SJCRH30 (cell line): ENCODE results near the gene SPINT4. TPM values are rescaled to one million over a fixed set of nuclear protein-coding genes. Genes with fewer than 3 reads are reported as not detected.
"Not testable (repeated sequence)": the region's sequence is repeated elsewhere in the genome, so short reads cannot be mapped to it uniquely, and the experiment has no call there.

Experiments used
- DNase-seq, 2 experiments: peaks; one replicate each; pipeline ENCODE4 v3.0.0-alpha.2; 2015 to 2020
- H3K27ac ChIP-seq: fragments of 250-450 bp; sonication (Bioruptor Pico); 2 replicates; pipeline ENCODE4 v1.5.1; 2020; ENCODE audit warnings: mild to moderate bottlenecking, moderate library complexity
- H3K27me3 ChIP-seq: fragments of 250-450 bp; sonication (Bioruptor Pico); 2 replicates; pipeline ENCODE4 v1.5.1; 2020; ENCODE audit warnings: mild to moderate bottlenecking, moderate library complexity
- H3K36me3 ChIP-seq: fragments of 250-450 bp; sonication (Bioruptor Pico); 2 replicates; pipeline ENCODE4 v1.5.1; 2020; ENCODE audit warnings: mild to moderate bottlenecking, moderate library complexity
- H3K4me1 ChIP-seq: fragments of 250-450 bp; sonication (Bioruptor Pico); 2 replicates; pipeline ENCODE4 v1.5.1; 2020; ENCODE audit warnings: mild to moderate bottlenecking, moderate library complexity
- H3K4me3 ChIP-seq: fragments of 250-450 bp; sonication (Bioruptor Pico); 2 replicates; pipeline ENCODE4 v1.5.1; 2020; ENCODE audit warnings: mild to moderate bottlenecking, moderate library complexity
- H3K9me3 ChIP-seq: fragments of 250-450 bp; sonication (Bioruptor Pico); replicated peaks from 2 replicates; pipeline ENCODE4 v1.5.1; 2020; ENCODE audit warnings: mild to moderate bottlenecking, moderate library complexity
- total RNA-seq: library from RNA; depleted of rRNA; stranded (reverse); fragments of >200 nt; shearing (Covaris generic); gene quantifications from 2 replicates; pipeline ENCODE4 v1.2.3, GENCODE V29; 2014

The SPINT4 gene
- total RNA-seq, 1 experiment from 2014 or later = not detected

DNA sequence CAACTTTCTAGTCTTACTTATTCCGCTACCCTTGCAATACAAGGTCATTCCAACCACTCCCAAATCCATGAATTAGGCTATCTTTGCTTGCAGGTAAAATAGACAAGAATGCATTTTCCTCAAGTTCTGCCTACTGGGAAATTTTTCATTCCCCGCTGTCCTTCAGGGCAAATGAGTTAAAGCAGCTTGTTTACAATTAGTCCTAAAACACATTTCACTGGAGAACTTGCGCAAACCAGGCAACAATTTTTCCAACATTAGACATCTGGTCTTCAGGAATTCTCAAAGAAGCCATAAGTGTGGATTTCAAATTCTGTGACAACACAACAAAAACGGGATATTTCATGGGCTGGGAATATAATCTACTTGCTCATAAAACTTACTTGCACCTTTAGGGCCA is 20.4 kb downstream of the SPINT4 start:
- no peak for DNase-seq
- Histone ChIP-seq H3K4me3 (no peak overlapping the region), H3K27ac (no peak overlapping the region), H3K27me3 (peaks cover 15% of the 10 kb centered on the region; the same call in 1 of the 2 replicates), H3K9me3 (no peaks in the 10 kb centered on the region; the same call in 1 of the 2 replicates), H3K4me1 (no peaks in the 10 kb centered on the region), H3K36me3 (no peaks in the 10 kb centered on the region; the same call in 1 of the 2 replicates)

DNA sequence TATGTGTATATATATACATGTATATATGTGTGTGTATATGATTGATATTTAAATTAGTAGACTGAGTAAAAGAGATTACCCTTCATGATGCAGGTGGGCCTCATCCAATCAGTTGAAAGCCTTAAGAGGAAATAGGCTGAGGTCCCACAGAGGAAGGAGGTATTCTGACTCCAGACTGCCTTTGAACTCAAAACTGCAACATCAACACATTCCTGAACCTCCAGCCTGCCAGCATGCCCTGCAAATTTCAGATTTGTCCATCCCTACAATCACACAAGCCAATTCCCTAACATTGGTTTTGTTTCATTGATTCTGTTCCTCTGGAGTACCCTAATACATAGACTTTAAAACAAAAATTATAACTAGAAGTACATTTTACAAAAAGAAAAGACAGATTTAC is 22.9 kb downstream of the SPINT4 start:
- DNase-seq = no peak

DNA sequence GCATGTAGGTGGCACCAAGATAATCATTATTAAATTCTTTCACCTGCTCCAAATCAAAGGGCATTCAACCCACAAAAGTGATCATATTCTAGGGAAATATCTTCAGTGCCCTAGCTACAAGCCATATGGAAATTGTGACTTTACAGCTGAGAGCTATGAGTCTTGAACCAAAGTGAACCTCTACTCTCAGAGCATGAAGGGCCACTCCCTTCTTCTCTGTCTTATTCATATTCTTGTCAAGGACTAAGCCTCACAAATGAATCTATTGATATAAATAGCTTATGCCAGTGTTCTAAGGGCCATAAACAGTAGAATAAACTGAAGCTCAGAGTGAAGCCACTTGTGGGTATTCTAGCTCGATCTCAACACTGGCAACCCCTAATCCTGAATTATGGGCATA is 29.6 kb downstream of the SPINT4 start:
- H3K27ac ChIP-seq = no peak overlapping the region
- H3K36me3 ChIP-seq = no peaks in the 10 kb centered on the region; the same call in 1 of the 2 replicates
- H3K4me1 ChIP-seq = no peaks in the 10 kb centered on the region
- peaks cover 8% of the 10 kb centered on the region; the same call in 1 of the 2 replicates for H3K27me3 ChIP-seq
- DNase-seq = no peak
- H3K9me3 ChIP-seq = no peaks in the 10 kb centered on the region
- no peak overlapping the region for H3K4me3 ChIP-seq

More for the DNA sequence above, 22.9 kb downstream of the SPINT4 start:
- no peaks in the 10 kb centered on the region for H3K9me3 ChIP-seq
- H3K27ac ChIP-seq = no peak overlapping the region
- H3K4me1 ChIP-seq = no peaks in the 10 kb centered on the region
- no peak overlapping the region for H3K4me3 ChIP-seq
- H3K36me3 ChIP-seq = no peaks in the 10 kb centered on the region; the same call in 1 of the 2 replicates
- H3K27me3 ChIP-seq = peaks cover 16% of the 10 kb centered on the region; the same call in 1 of the 2 replicates

DNA sequence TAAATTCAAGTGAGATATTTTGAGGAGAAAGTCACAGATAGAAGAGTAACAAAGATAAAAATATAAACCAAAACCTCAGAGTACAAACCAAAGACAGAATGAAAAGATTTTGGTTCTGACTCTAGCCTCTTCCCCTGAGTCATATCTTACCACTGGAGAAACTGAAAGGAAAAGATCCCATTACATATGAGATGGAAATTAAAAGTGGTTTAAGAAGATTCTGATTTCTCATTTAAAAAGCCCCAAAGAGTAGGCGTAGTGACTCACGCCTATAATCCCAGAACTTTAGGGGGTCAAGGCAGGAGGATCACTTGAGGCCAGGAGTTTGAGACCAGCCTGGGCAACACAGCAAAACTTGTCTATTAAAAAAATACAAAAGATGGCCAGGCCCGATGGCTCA is 30.6 kb downstream of the SPINT4 start:
- no peaks in the 10 kb centered on the region for H3K9me3 ChIP-seq
- no peaks in the 10 kb centered on the region for H3K36me3 ChIP-seq
- no peaks in the 10 kb centered on the region; the same call in 1 of the 2 replicates for H3K27me3 ChIP-seq
- H3K27ac ChIP-seq = no peak overlapping the region
- no peak for DNase-seq
- H3K4me1 ChIP-seq = no peaks in the 10 kb centered on the region
- H3K4me3 ChIP-seq = no peak overlapping the region

DNA sequence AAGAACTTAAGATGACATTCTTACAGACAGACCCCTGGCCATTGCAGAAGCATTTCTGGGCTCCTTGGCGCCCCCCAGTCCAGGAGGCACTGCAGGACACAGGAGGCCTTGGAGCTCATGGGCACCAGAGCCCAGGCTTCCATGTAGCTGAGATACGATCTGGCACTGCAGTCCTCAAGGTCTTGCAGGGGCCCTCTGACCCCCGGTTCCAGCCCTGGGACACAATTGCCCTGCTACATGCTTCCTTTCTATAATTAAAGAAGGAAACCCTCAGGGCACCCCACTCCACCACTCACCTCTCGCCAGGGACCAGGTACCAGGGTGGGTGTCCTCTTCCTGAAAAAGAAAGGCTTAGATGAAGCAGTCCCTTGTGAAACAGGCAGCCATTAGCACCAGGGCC is 35.9 kb downstream of the SPINT4 start:
- Histone ChIP-seq H3K27ac (no peak overlapping the region), H3K27me3 (peaks cover 7% of the 10 kb centered on the region), H3K4me3 (no peak overlapping the region), H3K9me3 (no peaks in the 10 kb centered on the region), H3K4me1 (no peaks in the 10 kb centered on the region), H3K36me3 (no peaks in the 10 kb centered on the region)
- DNase-seq = no peak

DNA sequence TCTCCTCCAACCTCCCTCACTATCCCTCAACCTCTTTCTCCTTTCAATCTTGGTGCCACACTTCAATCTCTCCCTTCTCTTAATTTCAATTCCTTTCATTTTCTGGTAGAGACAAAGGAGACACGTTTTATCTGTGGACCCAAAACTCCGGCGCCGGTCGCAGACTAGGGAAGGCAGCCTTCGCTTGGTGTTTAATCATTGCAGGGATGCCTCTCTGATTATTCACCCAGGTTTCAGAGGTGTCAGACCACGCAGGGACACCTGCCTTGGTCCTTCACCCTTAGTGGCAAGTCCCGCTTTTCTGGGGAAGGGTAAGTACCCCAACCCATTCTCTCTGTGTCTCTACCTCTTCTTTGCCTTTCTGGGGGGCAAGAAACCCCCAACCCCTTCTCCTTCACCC is 37.8 kb downstream of the SPINT4 start:
- H3K27ac ChIP-seq, H3K9me3 ChIP-seq, DNase-seq, H3K36me3 ChIP-seq, H3K4me3 ChIP-seq, H3K4me1 ChIP-seq: not testable (repeated sequence)
- peaks cover 22% of the 10 kb centered on the region for H3K27me3 ChIP-seq

DNA sequence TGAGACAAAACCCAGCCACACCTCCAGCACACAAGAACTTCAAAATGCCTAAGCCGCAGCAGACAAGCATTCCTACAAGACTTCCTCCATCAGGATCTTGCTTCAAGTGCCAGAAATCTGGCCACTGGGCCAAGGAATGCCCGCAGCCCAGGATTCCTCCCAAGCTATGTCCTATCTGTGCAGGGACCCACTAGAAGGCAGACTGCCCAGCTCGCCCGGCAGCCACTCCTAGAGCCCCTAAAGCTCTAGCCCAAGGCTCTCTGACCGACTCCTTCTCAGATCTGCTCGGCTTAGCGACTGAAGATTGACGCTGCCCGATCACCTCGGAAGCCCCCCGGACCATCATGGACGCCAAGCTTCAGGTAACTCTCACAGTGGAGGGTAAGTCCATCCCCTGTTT is 39.8 kb downstream of the SPINT4 start:
- H3K36me3 ChIP-seq, H3K4me1 ChIP-seq, DNase-seq, H3K27ac ChIP-seq, H3K9me3 ChIP-seq, H3K4me3 ChIP-seq: not testable (repeated sequence)
- H3K27me3 ChIP-seq = peaks cover 22% of the 10 kb centered on the region

DNA sequence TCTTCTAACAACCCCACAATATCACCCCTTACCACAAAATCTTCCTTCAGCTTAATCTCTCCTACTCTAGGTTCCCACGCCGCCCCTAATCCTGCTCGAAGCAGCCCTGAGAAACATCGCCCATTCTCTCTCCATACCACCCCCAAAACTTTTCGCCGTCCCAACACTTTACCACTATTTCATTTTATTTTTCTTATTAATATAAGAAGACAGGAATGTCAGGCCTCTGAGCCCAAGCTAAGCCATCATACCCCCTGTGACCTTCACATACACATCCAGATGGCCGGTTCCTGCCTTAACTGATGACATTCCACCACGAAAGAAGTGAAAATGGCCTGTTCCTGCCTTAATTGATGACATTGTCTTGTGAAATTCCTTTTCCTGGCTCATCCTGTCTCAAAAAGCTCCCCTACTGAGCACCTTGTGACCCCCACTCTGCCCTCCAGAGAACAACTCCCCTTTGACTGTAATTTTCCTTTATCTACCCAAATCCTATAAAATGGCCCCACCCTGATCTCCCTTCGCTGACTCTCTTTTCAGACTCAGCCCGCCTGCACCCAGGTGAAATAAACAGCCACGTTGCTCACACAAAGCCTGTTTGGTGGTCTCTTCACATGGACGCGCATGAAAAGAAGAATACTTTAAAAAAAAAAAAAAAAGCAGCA is 42.6 kb downstream of the SPINT4 start:
- not testable (repeated sequence) for H3K9me3 ChIP-seq, H3K4me3 ChIP-seq, H3K36me3 ChIP-seq, DNase-seq, H3K4me1 ChIP-seq, H3K27ac ChIP-seq
- peaks cover 22% of the 10 kb centered on the region for H3K27me3 ChIP-seq

DNA sequence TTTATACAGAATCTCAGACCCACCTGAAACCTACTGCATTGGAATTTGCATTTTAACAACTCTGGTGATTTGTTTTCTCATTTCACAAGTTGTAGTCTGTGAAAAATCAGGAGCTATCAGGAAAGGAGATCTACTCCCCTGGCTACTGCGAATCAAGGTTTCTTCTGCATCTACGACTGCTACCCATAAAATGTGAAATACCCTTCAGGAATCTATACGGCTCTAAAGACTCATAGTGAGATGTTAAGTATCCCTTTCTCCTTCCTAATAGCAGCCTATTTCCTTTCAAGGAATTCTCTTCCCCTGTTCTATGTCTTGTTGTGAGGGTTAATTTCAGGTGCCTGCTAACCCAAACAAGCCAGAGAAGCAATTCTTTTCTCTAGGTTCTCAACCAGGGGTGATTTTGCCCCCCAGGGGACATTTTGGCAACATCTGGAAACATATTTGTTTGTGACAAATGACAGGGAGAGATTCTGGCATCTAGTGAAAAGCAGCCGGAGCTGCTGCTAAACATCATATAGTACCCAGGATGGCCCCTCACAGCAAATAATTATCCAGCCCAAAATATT is 43.2 kb downstream of the SPINT4 start:
- Histone ChIP-seq H3K4me1 (no peaks in the 10 kb centered on the region), H3K9me3 (no peaks in the 10 kb centered on the region; the same call in 1 of the 2 replicates), H3K4me3 (no peak overlapping the region), H3K36me3 (no peaks in the 10 kb centered on the region), H3K27ac (no peak overlapping the region), H3K27me3 (peaks cover 22% of the 10 kb centered on the region)
- DNase-seq = no peak

DNA sequence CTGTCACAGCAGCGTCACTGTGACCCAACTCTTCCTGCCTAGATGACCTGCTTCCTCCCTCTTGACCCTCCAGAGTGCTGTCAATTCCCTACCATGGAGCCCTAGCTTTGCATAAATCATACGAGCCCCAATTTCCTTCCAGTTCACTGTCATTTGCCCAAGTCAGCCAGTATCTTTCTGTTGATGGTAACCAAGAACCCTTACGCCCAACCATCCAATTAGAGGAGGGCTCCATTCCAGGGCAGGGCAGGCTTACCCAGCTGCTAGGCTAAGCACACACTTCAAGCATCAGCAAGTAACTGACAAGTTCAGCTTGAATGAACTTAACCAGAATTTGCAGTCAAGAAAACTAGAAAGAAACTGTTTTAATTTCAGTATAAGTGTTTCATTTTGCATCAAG is 43.8 kb downstream of the SPINT4 start:
- Histone ChIP-seq H3K27me3 (peaks cover 22% of the 10 kb centered on the region), H3K9me3 (no peaks in the 10 kb centered on the region; the same call in 1 of the 2 replicates), H3K36me3 (no peaks in the 10 kb centered on the region), H3K4me3 (no peak overlapping the region), H3K4me1 (no peaks in the 10 kb centered on the region), H3K27ac (no peak overlapping the region)
- DNase-seq = no peak

DNA sequence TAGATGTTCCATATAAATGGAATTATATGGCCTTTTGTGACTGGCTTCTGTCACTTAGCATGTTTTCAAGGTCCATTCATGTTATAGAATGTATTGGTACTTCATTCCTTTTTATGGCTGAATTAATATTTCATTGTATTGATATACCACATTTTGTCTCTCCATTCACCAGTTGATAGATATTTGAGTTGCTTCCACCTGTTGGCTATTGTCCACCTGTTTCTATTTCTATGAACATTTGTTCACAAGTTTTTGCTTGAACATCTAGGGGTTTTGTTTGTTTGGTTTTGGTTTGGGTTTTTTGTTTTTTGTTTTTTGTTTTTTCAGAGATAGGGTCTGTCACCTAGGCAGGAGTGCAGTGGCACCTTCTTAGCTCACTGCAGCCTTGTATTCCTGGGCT is 46.3 kb downstream of the SPINT4 start:
- Histone ChIP-seq H3K36me3 (no peaks in the 10 kb centered on the region), H3K4me1 (no peaks in the 10 kb centered on the region; the same call in 1 of the 2 replicates), H3K27ac (no peak overlapping the region), H3K4me3 (no peak overlapping the region), H3K9me3 (no peaks in the 10 kb centered on the region; the same call in 1 of the 2 replicates), H3K27me3 (peaks cover 11% of the 10 kb centered on the region)
- DNase-seq = no peak

DNA sequence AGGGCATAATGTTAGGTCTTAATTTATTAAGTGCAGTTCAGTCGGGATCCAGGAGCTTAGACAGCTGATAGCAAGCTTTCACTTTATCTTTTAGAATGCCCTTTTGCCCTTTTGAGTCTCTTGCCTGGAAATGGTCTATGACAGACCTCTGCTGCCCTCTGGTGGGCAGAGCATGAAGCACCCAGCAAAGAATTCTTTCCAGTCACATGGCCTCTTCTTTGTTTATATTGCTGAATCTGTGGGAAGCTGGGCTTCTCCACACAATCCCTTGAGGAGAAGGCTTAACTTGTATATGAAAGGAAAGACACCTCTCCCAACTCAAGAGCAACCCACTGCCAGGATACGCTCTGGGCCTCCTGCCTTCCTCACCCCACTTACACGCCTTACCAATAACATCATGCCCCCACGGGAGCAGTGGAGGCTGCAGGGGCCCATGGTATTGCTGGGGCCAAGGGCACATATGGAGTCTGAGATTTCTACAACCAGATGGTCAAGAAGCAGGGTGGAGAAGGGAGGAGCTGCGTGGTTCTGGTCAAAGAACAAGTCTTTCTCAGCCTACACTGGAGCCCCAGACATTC is 49.1 kb downstream of the SPINT4 start:
- no peaks in the 10 kb centered on the region; the same call in 1 of the 2 replicates for H3K4me1 ChIP-seq
- H3K36me3 ChIP-seq = no peaks in the 10 kb centered on the region
- DNase-seq = peak; percentile 79 to 97
- no peaks in the 10 kb centered on the region; the same call in 1 of the 2 replicates for H3K9me3 ChIP-seq
- no peak overlapping the region for H3K4me3 ChIP-seq
- no peak overlapping the region for H3K27ac ChIP-seq
- no peaks in the 10 kb centered on the region for H3K27me3 ChIP-seq

DNA sequence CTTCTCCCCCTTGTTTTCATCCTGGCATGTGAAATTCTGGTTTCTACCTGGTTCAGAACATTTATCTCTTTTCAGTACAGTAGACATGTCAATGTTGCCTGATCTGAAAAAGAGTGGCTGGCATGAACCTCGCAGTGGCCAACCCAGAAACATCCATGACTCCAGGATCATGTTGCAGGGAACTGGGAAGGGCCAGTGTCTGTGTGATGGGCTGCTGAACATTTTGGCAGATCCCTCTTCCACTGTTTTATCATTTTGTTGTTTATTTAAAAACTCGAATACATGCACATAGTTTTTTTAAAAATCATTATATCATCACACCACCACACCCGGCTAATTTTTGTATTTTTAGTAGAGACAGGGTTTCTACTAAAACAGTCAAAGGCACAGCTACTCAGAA is 50.5 kb downstream of the SPINT4 start:
- no peak overlapping the region for H3K4me3 ChIP-seq
- no peak overlapping the region for H3K27ac ChIP-seq
- H3K4me1 ChIP-seq = no peaks in the 10 kb centered on the region; the same call in 1 of the 2 replicates
- no peak for DNase-seq
- no peaks in the 10 kb centered on the region for H3K9me3 ChIP-seq
- no peaks in the 10 kb centered on the region for H3K36me3 ChIP-seq
- H3K27me3 ChIP-seq = no peaks in the 10 kb centered on the region

DNA sequence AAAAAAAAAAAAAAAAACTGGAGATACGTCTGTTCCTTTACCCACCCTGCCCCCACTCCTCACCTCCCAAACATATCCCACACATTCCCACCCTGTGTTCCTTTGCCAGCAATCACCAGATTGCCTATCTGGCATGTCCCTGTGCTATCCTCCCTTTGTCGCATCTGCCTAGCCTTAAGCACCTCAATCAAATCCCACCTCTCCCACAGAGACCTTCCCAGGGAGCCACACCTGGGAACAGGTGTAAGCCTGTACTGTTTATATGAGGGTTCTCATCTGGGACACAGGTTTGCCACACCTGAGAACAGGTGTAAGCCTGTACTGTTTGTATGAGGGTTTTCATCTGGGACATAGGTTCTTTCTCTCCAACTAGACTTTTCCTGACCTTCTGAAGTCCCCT is 52.8 kb downstream of the SPINT4 start:
- DNase-seq = no peak
- no peak overlapping the region for H3K4me3 ChIP-seq
- no peaks in the 10 kb centered on the region for H3K36me3 ChIP-seq
- no peaks in the 10 kb centered on the region for H3K27me3 ChIP-seq
- H3K9me3 ChIP-seq = no peaks in the 10 kb centered on the region
- H3K27ac ChIP-seq = no peak overlapping the region
- H3K4me1 ChIP-seq = peaks cover 21% of the 10 kb centered on the region

DNA sequence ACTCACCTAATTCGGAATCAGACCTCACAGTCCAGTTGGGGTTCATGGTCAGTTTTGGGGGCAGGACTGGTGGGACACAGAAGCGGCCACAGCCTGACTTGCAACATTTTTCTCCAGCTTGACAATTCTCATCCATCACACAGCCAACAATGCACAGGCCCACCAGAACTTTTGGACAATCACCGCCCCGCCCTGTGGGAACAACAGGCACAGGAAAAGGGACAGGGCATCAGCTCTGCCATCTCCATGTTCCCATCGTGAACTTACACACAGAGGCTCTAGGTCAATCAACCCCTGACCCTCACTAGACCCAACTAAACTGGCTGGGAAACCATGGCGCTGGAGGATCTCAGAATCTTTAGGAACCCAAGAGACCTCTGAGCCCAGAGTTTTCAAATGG is 53.3 kb downstream of the SPINT4 start:
- Histone ChIP-seq H3K27ac (no peak overlapping the region), H3K9me3 (no peaks in the 10 kb centered on the region), H3K27me3 (no peaks in the 10 kb centered on the region), H3K36me3 (no peaks in the 10 kb centered on the region), H3K4me1 (peaks cover 26% of the 10 kb centered on the region), H3K4me3 (no peak overlapping the region)
- DNase-seq = no peak
